Skeletal muscle cell (primary cell): ENCODE data around the gene SUN2.

Source experiments
- DNase-seq: peaks from one replicate; pipeline ENCODE4 v3.0.0-alpha.2; 2010; ENCODE audit warnings: low read depth
- H3K4me3 ChIP-seq: 2 replicates; pipeline ENCODE4 v1.5.1; 2011; ENCODE audit warnings: low read depth, mild to moderate bottlenecking, control low read depth, low read length, moderate library complexity

Gene SUN2

DNA sequence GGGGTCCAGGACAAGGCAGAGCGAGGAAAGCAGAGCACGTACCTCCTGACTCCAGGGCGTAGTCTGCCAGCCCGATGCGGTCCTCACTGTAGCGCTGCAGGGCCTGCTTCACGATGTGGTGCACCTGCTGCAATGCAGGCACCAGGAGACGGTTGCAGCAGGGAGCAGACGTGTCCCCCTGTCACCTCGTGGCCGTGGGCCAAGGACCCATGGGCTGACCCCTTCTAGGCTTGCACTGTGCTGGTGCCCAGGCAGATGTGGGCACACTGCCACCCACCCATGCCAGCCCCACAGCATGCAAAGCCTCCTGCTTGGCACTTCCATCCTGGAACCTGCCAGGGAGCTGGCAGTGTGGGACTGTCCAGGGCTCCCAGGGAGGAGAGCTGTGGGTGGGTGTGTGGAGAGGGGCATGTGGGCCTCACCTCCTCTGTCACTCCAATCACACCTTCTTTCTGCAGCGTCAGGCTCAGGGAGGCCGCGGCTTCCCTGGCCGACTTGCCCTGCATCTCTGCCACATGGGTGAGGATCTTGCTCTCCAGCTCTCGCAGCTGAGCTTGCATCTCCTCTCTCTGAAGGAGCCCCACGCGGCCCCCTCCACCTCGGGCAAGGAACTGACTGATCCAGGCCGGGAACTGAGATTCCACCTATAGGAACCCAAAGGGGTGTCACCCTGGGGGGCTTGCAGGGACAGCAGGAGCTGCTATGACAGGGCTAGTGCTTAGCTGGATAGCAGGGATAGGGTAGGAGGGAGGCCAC is 16.3 kb downstream of the SUN2 start:
- no peak for DNase-seq
- H3K4me3 ChIP-seq: no peak overlapping the region

DNA sequence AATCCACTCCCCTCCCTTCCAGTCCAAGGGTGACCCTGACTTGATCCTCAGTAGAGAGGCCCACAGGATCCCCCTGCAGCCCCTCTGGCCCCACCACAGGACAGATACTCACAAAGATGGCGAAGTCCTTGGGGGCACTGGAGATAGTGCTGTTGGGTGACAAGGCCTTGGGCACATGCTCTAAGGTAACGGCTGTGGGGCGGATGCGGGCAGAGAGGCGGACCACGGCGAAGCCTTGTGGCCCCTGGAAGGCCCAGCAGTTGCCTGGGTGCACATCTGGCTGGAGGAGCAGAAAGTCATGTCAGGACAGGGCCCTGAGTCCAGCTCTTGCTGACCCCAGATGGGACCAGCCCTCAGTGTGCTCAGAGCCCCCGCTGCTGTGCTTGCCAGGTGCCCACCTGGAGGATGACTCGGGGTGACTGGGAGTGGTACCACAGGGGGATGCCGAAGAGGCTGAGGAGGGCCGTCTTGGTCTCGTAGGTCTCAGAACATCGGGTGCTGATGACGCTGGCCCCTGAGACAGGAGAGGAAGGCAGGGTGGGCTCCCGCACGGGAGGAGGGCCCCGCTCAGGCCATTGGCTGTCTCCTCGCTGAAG is 17.2 kb downstream of the SUN2 start:
- no peak for DNase-seq
- no peak overlapping the region for H3K4me3 ChIP-seq

DNA sequence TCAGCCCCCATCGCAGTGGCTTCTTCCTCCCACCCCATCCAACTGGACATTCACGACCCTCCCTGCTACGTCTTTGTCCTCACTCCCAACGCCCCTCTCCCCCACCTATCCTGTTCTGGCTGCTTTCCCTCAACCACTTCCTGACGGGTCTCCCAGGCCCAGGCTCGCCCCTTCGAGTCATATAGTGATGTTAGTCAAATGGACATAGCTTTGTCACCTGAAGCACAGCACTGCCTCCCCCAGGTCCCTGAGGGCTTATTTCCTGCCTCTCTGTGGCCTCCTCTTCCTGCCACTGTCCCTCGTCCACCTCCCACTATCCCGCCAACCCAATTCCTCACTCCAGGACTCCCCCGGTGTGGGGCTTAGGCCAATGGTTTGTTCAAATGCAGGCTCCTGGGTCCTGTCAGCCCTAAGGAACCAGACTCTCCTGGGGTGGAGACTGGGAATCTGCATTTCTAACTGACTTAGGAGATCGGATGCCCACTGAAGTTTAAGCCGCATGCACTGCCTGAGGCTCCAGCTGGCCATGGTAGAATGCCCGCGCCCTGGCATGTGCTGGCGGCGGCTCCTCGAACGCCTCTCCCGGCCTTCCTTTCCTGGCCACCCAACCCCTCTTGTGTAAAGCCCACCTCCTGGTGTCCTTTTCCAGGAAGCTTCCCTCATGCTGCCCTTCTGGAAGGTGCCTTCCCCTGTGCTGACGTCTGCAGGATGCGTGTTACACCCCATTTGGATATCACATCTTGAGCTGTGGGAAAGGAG is 18.3 kb downstream of the SUN2 start:
- H3K4me3 ChIP-seq: no peak overlapping the region
- no peak for DNase-seq

DNA sequence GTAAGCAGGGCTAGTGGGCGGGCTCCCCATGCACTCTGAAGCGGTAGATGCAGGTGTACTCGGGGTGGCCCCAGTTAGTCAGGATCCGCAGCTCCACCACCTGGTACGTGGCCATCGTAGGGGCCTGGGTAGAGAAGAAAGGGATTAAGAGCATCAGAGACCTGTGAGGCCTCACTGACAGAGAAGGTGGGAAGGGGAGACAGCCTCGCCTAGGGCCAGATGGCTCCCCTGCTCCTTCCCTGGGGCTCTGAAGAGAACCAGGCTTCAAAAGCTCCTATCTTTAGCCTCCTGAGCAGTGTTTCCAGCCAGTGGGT is 19.6 kb downstream of the SUN2 start:
- DNase-seq: no peak
- no peak overlapping the region for H3K4me3 ChIP-seq

DNA sequence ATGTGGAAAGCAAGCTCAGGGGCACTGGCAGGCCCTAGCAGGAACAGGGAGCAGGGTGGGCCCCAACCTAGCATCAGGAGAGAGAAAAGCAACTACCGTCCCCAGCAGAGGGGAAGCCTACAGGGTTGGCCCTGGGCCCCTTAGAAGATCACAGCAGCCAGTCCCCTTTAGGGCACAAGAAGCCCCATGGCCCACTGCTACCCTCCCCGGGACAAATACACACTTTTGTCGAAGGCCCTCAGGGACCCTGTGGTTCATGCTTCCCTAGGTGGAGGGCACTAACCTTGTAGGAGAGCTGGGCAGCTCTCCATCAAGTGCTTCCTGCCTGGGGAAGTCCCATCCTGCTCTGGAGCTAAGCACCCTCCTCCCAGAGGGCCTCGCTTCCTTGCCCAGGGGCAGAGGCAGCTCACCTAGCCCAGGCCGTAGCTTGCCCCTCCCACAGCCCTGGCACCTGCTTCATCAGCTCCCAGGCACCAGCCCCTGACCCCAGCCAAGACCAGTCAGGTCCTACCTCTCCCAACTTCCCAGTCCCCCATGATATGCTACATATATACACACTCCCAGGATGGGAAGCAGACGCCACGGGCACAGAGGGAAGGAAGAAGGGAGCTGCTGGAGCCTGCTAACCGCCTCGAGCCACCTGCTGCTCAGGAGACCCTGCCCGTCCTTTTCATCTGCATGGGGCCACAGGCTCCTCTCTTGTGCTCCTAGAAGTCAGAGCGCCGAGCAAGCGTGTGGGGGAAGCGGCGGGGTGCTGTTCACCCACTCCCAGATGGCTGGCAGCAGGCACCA is 20.1 kb downstream of the SUN2 start:
- no peak overlapping the region for H3K4me3 ChIP-seq
- no peak for DNase-seq

DNA sequence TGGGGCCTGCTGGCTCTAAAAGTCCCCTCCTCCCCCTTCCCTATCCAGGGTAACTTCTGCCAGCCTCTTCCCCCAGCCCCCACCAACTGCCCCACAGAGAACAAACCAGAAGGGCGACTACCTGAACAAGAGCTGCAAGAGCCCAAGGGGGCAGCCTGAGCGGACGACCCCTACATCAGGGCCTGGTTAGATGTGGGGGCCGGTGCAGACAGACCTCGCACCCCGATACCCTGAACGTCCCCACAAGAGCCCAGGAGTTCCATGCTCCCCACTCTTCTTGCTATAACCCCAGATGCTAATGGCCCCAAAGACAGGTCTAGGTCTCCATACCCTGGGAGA is 20.7 kb downstream of the SUN2 start:
- no peak overlapping the region for H3K4me3 ChIP-seq
- no peak for DNase-seq

DNA sequence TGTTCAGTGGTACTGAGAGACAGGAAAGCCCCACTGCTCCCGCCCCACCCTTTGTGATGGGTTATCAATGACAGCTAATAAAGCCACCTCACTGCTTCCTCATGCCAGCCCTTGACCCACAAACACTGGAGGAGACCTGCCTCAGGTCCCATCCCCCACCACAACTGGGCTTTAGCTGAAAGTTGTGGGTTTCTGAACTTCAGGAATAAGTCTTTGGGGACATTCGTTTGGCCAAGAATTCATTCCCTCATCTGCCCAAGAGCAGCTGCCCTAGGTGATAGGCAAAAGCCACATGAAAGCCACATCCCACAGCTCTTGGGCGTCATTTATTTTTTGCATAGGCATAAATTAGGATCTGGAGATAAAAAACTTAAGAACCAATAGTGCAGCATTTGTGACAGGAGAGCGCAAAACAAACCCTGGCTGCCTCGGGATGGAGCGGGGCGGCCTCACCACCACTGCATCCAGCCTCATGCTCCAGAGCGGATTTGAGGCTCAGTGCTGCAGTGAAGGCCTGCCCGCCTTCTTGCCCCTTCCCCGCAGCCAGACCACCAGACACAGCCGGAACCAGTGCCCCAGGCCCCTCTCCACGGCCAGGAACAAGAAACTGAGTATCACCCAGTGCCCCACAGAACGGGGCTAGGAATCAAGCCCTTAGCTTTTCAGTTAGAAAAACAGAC is 21.2 kb downstream of the SUN2 start:
- H3K4me3 ChIP-seq: no peak overlapping the region
- no peak for DNase-seq

DNA sequence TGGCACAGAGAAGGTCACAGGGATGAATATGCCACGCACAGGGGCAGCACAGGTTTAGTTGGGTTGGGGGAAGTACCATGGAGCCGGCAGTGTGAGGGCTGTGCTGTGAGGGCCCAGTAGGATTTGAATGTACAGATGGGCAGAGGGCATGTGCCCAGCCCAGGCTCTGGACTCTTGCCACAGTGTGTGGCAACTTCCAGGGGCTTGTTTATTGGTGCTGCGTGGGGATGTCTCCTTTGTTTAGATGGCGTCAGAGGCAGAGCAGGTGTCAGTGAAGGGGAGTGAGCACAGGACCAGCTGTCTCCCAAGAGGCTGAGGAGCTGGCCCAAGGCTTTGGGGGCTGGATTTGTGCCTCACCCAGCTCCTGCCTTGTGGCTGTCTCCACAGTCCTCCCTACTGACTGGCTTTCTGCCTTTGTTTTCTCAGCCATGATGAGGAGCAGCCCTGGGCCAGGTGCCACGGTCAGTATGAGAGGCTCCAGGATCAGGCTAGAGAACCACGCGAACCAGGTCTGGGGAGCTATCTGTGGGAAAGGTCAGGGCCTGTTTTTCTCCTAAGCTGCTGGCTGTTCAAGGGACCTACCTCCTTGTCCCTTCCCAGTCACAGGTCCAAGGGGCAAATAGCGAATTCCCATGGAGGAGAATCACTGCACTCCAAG is 21.9 kb downstream of the SUN2 start:
- no peak overlapping the region for H3K4me3 ChIP-seq
- DNase-seq: no peak

DNA sequence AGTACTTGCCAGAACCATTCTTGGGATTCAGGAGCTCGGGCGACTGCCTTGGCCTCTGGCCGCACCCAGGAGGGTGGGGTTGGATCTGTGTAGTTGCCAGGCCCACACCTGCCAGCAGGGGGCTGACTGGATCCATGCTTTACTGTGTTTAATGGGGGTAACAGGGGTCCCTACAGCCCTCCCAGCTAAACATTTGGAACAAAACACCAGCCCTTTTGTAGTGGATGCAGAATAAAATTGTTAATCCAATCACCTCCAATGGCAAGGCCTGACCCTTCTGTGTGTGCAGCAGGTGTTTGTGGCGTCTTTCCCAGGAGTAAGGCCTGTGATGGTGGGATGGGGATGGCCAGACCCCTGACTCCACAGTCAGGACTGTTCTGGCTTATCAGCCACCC is 22.5 kb downstream of the SUN2 start:
- no peak for DNase-seq
- H3K4me3 ChIP-seq: no peak overlapping the region

DNA sequence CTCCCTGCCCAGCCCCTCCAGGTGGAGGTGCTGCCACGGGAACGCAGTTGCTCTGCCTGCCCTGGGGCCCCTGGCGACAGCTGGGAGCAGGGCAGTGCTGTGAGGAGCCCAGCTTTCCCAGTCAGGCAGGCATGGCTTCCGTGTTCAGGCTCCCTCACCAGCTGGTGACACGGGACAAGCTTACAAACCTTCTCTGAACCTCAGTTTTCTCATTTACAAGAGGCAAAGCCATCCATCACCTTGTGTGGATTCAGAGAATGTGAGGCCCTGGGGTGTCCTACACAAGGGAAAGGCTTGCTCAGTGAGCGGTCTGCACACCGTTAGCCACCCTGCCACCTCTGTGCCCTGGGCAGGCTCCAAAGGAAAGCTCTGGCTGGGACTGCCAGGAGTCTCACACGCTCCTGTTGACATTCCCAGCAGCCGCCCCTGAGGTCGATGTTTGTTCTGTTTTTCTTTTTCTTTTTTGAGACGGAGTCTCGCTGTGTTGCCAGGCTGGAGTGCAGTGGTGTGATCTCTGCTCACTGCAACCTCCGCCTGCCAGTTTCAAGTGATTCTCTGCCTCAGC is 23.5 kb downstream of the SUN2 start:
- H3K4me3 ChIP-seq: no peak overlapping the region
- no peak for DNase-seq

DNA sequence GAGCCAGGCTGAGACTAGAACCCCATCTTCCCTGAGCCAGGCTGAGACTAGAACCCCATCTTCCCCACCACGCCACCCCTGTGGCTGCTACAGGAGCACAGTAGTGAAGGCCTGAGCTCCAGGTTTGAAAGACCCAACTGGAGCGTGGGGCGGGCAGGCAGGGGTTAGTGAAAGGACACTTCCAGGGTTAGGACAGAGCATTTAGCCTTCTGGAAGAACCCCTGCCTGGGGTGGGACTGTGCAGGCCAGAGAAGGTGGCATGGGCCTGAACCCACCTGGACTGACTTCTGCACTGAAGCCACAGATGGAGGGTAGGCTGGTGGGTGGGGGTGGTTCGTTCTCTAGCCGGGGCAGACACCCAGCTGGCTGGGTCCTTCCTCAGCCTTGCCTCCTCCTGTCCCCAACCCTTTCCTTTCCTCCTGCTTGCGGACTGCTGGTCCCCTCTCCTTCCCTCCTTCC is 24.1 kb downstream of the SUN2 start:
- DNase-seq: no peak
- no peak overlapping the region for H3K4me3 ChIP-seq

DNA sequence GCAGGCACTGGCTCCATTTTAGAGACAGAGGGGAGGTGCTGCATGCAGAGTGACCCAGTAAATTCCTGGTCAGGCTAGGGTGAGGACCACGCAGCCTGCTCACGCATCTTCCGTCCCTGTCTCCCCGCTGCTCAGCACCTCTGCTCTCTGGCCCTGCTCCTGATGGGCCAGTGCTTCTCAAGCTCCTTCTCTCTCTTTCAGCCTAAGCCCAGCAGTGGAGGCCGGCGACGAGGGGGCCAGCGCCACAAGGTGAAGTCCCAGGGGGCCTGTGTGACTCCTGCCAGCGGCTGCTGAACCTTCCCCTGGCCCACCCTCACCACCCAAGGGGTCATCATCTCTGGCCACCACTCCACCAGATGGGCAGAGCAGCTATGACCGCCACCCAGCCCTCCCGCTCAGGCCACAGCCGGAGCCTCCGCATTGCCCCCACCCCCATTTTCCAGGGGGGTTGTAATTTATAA is 25.4 kb downstream of the SUN2 start:
- DNase-seq: no peak
- no peak overlapping the region for H3K4me3 ChIP-seq

DNA sequence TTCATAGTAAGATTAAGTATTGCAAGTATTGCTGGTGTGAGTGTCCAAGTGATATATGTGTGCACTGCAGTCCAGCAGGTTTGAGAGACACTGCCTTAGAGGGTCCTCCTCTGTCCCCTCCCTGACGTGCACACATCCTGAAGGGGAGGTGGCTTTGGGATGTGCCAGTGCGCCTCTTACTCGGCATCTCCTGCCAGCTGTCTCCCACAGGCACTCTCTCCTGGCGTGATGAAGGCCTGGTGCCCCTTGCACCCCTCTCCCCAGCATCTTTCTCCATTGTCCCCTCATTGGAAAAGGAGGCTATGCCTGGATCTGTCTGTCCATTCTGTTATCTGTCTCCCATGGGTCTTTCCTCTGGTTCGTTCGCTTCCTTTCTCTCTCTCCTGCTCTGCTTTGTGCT is 25.9 kb downstream of the SUN2 start:
- DNase-seq: no peak
- no peak overlapping the region for H3K4me3 ChIP-seq

DNA sequence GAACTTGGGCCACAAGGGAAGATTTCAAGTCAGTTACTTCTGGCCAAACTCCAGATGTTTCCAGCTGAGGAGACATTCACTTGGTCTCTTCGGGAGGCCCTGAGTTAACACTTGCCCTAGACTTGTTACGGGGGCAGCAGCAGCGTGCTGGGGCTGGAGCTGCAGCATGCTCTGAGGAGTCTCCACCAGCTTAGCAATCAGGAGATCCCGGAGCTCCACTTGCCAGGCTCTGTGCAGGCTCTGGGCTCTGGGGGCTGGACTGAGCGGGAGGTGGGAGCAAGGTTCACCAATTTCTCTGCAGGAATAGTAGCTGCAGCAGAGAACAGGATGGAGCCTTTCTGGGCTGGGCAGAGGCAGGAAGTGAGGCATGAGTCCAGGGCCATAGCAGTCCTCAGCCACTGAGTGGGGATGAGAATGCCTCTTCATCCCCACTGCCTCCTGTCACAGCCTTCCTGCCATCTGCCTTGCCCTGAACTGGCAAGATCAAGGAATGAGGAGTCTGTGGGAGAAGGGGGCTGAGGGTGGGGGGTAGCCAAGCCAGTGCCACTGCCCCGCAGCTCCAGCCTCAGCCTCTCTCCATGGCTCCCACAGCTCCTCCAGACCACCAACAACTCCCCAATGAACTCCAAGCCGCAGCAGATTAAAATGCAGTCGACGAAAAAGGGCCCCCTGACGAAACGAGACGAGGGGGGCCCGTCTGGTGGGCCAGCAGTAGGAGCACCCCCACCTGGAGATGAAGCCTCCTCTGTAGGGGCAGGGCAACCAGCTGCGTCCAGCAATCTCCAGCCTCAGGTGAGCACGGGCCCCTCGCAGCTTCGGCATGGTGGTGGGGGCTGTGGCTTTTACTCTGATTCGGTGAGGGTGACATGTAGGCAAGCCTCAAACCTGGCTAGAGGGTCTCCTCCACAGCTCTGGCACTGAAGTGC is 26.7 kb downstream of the SUN2 start:
- no peak overlapping the region for H3K4me3 ChIP-seq
- DNase-seq: no peak

DNA sequence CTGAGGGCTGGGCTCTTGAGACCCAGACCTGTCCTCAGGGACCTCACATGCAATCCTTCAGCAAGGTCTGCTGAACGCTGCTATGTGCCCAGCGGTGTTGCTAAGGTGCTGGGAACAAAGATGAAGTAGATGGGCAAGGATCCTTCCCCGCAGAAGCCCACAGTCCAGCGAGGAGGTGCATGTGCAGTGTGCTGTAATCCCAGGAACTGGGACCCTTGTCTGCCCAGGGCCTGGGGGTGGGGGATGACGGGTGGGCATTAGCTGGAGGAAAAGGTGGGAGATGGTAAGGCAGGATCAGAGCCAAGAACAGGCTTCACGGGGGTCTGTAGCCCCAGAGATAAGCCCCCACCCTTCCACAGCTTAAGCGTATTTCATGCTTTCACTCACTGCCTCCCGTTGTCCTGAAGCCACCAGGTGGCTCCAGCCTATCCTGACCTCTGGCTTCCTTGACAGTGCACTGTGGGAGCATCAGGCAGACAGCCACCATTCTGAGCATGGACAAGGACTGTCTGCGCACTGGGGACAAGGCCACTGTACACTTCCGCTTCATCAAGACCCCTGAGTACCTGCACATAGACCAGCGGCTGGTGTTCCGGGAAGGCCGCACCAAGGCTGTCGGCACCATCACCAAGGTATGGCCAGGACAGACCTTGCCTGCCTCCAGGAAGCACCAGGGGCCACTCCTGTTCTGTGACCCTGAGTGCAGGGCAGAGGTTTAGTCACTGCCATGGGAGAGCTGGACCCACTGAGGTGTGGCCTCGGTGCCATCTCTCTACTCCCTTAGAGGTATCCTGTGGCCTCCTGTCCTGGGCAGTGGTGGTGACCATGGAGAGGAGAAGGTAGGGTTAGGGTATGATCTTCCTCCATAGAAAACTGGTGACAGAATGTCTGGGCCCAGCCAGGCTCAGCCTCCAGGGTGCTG is 28.0 kb downstream of the SUN2 start:
- no peak for DNase-seq
- H3K4me3 ChIP-seq: no peak overlapping the region

DNA sequence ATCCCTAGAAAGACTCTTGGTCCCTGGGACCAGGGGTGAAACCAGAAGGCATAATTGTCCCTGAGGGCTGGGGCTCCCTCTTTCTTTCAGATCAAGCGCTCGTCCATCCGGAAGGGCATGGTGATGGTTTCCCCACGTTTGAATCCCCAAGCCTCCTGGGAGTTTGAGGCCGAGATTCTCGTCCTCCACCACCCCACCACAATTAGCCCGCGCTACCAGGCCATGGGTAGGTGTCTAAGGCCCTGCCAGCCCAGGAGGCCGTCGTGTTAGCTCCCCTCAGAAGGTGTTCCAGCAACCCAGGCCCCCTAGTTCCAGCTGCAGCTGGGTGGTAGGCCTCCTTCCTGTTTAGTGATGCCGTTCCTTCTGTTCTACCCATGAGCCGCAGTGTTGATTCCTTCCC is 28.7 kb downstream of the SUN2 start:
- DNase-seq: no peak
- no peak overlapping the region for H3K4me3 ChIP-seq
